HL-60 (cell line): ENCODE measurements around the gene BCL2.

ENCODE experiments used
- DNase-seq, 2 experiments: peaks; one replicate each; pipeline ENCODE4 v3.0.0-alpha.2; 2010 to 2020; ENCODE audit warnings: low read depth in 1 of 2, low spot score in 1 of 2
- H3K27ac ChIP-seq: fragments of 250-450 bp; sonication (Bioruptor Pico); replicated peaks from 2 replicates; pipeline ENCODE4 v1.5.1; 2020; ENCODE audit warnings: mild to moderate bottlenecking, moderate library complexity
- H3K27me3 ChIP-seq: fragments of 250-450 bp; sonication (Bioruptor Pico); 2 replicates; pipeline ENCODE4 v1.5.1; 2021; ENCODE audit warnings: mild to moderate bottlenecking, moderate library complexity; ENCODE audit not compliant: insufficient read depth, poor library complexity, severe bottlenecking
- H3K4me3 ChIP-seq: replicated peaks from 2 replicates; pipeline ENCODE4 v1.5.1; 2011; ENCODE audit warnings: mild to moderate bottlenecking, control low read depth, low read length; ENCODE audit not compliant: insufficient read depth
- GABPA ChIP-seq: IDR thresholded peaks from 2 replicates; pipeline ENCODE4 v1.6.1; 2012; ENCODE audit warnings: low read depth
- POLR2AphosphoS5 ChIP-seq: IDR thresholded peaks from 2 replicates; pipeline ENCODE4 v1.6.1; 2012; ENCODE audit warnings: low read depth
- SPI1 ChIP-seq: IDR thresholded peaks from 2 replicates; pipeline ENCODE4 v1.6.1; 2012; ENCODE audit warnings: low read depth, mild to moderate bottlenecking, borderline replicate concordance
- TF ChIP-seq, protein P1 (sequence below): IDR thresholded peaks from 2 replicates; pipeline ENCODE4 v1.6.1; 2012; ENCODE audit warnings: low read depth; ENCODE audit not compliant: insufficient replicate concordance
- TF ChIP-seq, protein P2 (sequence below): IDR thresholded peaks from one replicate; pipeline ENCODE4 v1.5.1; 2011; ENCODE audit warnings: low read length, control low read depth, inconsistent platforms; ENCODE audit not compliant: insufficient read depth

BCL2 gene

DNA sequence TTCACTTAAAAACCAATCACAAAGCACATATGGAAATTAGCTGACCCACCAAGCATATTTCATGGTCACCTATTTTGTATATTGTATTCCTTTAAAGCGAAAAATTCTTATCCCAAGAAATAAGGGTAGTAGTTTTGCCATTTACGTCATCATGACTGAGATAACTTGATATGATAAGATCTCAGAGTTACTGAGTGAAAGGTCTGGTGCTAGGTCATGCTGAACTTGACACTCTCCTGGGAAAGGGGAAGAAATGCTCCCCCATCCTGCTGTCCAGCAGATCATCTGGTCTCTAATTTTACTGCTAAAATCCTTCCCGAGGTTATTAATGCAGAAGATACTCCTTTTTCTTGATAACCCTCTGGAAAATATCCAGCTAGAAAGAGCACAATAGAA, 78.3 kb downstream of the BCL2 start:
- H3K4me3 ChIP-seq: no peak overlapping the region
- H3K27me3 ChIP-seq: no peaks in the 10 kb centered on the region
- DNase-seq: no peak
- H3K27ac ChIP-seq: no peak overlapping the region
- TF ChIP-seq, protein P1, sequence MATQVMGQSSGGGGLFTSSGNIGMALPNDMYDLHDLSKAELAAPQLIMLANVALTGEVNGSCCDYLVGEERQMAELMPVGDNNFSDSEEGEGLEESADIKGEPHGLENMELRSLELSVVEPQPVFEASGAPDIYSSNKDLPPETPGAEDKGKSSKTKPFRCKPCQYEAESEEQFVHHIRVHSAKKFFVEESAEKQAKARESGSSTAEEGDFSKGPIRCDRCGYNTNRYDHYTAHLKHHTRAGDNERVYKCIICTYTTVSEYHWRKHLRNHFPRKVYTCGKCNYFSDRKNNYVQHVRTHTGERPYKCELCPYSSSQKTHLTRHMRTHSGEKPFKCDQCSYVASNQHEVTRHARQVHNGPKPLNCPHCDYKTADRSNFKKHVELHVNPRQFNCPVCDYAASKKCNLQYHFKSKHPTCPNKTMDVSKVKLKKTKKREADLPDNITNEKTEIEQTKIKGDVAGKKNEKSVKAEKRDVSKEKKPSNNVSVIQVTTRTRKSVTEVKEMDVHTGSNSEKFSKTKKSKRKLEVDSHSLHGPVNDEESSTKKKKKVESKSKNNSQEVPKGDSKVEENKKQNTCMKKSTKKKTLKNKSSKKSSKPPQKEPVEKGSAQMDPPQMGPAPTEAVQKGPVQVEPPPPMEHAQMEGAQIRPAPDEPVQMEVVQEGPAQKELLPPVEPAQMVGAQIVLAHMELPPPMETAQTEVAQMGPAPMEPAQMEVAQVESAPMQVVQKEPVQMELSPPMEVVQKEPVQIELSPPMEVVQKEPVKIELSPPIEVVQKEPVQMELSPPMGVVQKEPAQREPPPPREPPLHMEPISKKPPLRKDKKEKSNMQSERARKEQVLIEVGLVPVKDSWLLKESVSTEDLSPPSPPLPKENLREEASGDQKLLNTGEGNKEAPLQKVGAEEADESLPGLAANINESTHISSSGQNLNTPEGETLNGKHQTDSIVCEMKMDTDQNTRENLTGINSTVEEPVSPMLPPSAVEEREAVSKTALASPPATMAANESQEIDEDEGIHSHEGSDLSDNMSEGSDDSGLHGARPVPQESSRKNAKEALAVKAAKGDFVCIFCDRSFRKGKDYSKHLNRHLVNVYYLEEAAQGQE: no peak
- TF ChIP-seq GABPA (no peak), SPI1 (no peak), POLR2AphosphoS5 (no peak)
- TF ChIP-seq, protein P2, sequence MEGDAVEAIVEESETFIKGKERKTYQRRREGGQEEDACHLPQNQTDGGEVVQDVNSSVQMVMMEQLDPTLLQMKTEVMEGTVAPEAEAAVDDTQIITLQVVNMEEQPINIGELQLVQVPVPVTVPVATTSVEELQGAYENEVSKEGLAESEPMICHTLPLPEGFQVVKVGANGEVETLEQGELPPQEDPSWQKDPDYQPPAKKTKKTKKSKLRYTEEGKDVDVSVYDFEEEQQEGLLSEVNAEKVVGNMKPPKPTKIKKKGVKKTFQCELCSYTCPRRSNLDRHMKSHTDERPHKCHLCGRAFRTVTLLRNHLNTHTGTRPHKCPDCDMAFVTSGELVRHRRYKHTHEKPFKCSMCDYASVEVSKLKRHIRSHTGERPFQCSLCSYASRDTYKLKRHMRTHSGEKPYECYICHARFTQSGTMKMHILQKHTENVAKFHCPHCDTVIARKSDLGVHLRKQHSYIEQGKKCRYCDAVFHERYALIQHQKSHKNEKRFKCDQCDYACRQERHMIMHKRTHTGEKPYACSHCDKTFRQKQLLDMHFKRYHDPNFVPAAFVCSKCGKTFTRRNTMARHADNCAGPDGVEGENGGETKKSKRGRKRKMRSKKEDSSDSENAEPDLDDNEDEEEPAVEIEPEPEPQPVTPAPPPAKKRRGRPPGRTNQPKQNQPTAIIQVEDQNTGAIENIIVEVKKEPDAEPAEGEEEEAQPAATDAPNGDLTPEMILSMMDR: no peak

DNA sequence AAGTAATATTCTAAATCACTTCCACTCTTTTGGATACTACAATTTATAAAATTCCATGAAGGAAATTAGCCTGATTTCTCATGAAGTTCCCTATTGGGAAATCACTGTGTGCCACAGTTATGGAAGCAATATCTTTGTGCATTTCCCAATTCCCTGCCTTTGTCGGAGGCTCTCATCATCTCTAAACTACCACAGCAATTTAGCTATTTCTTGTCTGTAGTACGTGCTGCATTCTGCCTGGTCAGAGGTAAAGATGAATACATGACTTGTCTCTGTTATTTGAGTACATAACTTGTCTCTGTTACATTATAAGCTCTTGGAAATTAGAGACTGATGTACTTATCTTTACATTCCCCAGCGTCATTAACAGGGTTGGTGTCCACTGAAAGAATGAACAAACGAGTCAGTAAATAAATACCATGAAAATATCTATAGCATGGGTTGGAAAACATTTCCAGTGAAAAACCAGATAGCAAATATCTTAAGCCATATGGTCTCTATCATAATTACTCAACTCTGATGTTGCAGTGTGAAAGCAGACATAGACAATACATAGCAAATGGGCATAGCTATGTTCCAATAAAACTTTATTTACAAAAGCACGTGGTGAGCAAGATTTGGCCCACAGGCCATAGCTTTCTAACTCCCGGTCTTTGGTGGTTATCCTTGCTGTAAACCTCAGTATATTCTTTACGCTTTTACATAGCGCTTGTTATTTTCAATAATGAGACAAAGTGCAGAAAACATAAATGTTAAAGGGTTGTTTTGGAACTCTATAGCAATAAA, 78.8 kb downstream of the BCL2 start:
- TF ChIP-seq POLR2AphosphoS5 (no peak), SPI1 (no peak), GABPA (no peak)
- TF ChIP-seq, protein P1: no peak
- TF ChIP-seq, protein P2: no peak
- H3K4me3 ChIP-seq: no peak overlapping the region
- H3K27me3 ChIP-seq: no peaks in the 10 kb centered on the region
- DNase-seq: no peak
- no peak overlapping the region for H3K27ac ChIP-seq

DNA sequence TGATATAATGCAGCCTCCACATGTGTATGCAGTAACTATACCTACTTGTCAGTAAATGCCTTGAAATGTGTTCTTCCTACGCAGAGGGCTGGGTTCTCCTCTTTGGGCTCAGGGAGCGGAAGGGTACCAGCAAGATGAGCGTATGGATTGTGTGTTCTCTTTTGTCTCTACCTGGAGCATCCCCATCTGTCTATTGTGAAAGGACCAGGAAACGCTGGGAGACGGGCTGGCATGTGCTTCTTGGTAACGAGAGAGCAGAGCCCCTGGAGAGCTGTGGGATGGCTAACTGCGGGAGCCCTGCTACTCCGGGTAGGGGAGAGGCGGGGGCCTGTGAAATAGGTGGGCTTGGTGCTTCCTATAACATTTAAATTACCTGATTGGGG, 80.9 kb downstream of the BCL2 start:
- DNase-seq: no peak
- TF ChIP-seq SPI1 (no peak), GABPA (no peak), POLR2AphosphoS5 (no peak)
- TF ChIP-seq, protein P2: no peak
- TF ChIP-seq, protein P1: no peak
- Histone ChIP-seq H3K27ac (no peak overlapping the region), H3K4me3 (no peak overlapping the region), H3K27me3 (no peaks in the 10 kb centered on the region)
